ENCODE data around the gene TEX261.
"Not testable (repeated sequence)": the region's sequence is repeated elsewhere in the genome, so short reads cannot be mapped to it uniquely, and the experiment has no call there.

TEX261 gene

GRCh38 chr2:70999931-71000330 lies 5.3 kb upstream of the TEX261 start:
- FAIRE-seq: not testable (repeated sequence)

- no peak for FAIRE-seq
Observed at GRCh38 chr2:70999362-70999761, 4.7 kb upstream of the TEX261 start.

GRCh38 chr2:70998885-70999284 lies 4.2 kb upstream of the TEX261 start:
- FAIRE-seq: not testable (repeated sequence)

- peak; percentile 5 for FAIRE-seq
Observed at GRCh38 chr2:70995426-70995729, 705 bp upstream of the TEX261 start.

GRCh38 chr2:70994009-70994698 lies 519 bp downstream of the TEX261 start:
- no peak for FAIRE-seq

- FAIRE-seq: no peak
Observed at GRCh38 chr2:70992945-70993853, 1.5 kb downstream of the TEX261 start.

- FAIRE-seq: no peak
Observed at GRCh38 chr2:70991742-70992141, 2.9 kb downstream of the TEX261 start.

- FAIRE-seq: no peak
Observed at GRCh38 chr2:70991142-70991541, 3.5 kb downstream of the TEX261 start.

GRCh38 chr2:70990216-70990615 lies 4.5 kb downstream of the TEX261 start:
- FAIRE-seq: no peak

GRCh38 chr2:70988726-70989648 lies 5.7 kb downstream of the TEX261 start:
- no peak for FAIRE-seq

GRCh38 chr2:70988151-70988550 lies 6.5 kb downstream of the TEX261 start:
- FAIRE-seq: no peak

GRCh38 chr2:70987386-70987785 lies 7.3 kb downstream of the TEX261 start:
- FAIRE-seq: no peak

- FAIRE-seq: no peak
Observed at GRCh38 chr2:70986499-70987189, 8.0 kb downstream of the TEX261 start.

- no peak for FAIRE-seq
Observed at GRCh38 chr2:70985956-70986355, 8.7 kb downstream of the TEX261 start.

GRCh38 chr2:70985283-70985688 lies 9.4 kb downstream of the TEX261 start:
- FAIRE-seq: no peak

GRCh38 chr2:70984576-70985282 lies 9.9 kb downstream of the TEX261 start:
- FAIRE-seq: no peak

GRCh38 chr2:70984228-70984575 lies 10.5 kb downstream of the TEX261 start:
- no peak for FAIRE-seq

GRCh38 chr2:70983506-70984227 lies 11.0 kb downstream of the TEX261 start:
- no peak for FAIRE-seq

GRCh38 chr2:70982971-70983370 lies 11.7 kb downstream of the TEX261 start:
- no peak for FAIRE-seq

GRCh38 chr2:70981866-70982810 lies 12.5 kb downstream of the TEX261 start:
- FAIRE-seq: no peak

Data from TTC549 (cell line).